GM19397 (cell line): Measurements from ENCODE around the gene FANCC.
"Not testable (repeated sequence)": the region's sequence is repeated elsewhere in the genome, so short reads cannot be mapped to it uniquely, and the experiment has no call there.

Experiments used
- ATAC-seq: cut with Tn5 transposase; IDR thresholded peaks from one replicate; pipeline ENCODE4 v1.9.1; 2021; ENCODE audit warnings: mild to moderate bottlenecking, moderate library complexity; ENCODE audit not compliant: unreplicated experiment

The FANCC gene

DNA sequence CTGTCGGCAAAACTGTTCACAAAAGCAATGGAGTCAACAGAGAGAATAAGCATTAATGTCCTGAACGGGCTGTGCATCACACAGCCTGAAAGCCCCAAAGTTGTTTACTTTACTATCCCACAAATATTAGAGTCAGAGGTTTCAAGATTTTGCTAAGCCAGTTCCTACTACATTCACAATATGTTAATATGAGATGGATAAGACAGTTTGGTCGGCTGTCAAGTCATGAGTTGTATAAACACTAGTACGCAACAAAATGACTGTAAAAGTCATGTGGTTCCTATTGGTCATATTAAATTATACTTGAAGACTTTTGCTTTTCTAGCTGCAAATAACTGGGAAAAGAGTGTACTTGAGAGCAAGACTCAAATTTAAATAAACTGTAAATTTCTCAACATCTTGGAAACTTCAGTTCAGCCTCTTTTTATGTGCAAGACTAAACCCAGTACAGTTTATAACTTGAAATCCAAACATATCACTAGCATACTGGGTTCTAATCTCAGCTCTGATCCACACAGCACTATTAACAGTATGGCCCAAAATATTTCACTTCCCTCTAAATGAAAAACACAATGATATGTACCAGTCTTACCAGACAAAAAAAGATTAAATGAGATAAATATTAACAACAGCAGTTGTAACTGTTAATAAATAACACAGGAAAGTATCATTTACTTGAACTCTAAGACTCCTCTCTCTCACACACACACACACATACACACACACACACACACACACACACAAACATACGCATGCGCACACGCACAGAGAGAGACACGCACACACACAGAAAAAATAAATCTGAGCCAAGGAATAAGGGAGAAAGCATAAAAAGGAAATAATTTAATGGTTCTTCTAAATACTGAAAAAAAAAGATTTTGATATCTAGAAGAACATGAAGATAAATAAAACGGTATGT, 33.1 kb downstream of the FANCC start:
- ATAC-seq: no peak

DNA sequence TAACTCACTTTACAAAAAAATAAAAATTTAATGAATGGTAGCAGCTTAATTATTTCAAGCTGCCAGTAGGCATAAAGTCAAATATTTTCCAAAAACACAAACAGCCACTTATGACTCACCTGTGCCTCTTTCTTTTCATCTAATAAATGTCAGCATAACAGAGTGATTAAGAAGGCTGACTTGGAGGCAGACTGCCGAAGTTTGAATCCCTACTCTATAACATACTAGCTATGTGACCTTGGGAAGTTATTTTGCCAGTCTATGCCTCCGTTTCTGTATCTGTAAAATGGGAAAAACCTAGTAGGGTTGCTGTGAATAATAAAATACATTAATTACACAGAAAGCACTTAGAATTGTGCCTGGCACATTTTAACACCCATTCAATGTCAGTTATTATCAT, 33.8 kb downstream of the FANCC start:
- ATAC-seq: no peak

DNA sequence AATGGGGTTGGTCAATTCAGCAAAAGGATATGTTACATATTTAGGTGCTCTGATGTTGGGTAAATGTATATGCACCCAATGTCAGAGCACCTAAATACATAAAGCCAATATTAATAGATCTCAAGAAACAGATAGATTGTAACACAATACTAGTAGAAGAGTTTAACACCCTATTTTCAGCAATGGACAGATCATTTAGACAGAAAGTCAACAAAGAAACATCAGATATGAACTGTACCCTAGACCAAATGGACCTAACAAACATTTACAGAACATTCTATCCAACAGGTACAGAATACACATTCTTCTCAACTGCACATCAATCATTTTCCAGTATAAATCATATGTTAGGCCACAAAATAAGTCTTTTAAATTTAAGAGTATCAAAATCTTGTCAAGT, 35.2 kb downstream of the FANCC start:
- no peak for ATAC-seq

DNA sequence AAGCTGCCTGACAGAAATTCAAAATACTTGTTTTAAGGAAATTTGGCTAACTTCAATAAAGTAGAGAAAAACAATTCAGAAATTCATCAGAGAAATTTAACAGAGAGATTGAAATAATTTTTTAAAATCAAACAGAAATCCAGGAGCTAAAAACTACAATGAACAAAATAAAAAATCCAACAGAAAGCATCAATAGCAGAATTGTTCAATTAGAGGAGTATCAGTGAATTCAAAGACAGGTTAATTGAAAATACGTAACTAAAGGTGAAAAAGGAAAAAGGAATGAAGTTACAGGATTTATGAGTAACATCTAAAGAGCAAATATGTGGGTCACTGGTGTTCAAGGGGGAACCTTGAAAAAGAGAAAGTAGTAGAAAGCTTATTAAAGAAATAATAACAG, 36.8 kb downstream of the FANCC start:
- ATAC-seq: no peak

DNA sequence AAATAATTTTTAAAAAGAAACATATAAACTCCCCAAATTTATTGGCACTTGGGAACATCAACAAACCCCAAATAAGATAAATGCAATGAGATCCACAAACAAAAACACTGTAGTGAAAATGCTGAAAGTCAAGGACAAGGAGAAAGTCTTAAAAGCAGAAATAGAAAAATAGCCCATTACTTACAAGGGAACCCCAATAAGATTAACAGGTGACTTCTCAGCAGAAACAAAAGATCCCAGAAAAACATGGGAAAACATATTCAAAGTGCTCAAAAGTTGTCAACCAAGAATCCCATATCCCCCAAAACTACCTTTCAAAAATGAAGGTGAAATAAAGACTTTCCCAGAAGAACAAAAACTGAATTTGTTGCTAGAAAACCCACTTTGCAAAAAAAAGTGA, 40.0 kb downstream of the FANCC start:
- ATAC-seq: no peak

DNA sequence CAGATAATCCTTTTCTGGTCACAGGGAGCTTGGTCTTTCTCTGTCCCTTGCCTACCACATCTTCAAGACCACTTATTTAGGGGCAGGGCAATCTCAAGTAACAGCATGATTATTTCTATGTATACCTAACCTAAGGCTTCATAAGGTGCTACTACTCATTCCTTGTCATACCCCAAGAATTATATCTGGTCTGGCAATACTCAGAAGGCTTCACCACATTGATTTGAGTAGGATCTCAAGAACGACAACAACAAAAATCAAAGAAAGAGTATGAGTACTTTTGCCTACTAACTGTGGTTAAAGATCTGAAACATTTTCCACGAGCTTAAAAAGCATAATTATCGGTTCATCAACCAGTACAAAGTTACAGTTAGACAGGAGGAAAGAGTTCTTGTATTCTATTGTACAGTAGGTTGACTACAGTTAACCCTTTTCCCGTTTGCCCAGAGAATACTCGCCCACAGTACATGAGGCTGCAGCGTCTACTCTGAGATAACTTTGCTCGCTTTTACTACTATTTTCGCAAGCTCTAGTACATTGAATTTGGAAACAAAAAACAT, 41.0 kb downstream of the FANCC start:
- ATAC-seq: no peak

DNA sequence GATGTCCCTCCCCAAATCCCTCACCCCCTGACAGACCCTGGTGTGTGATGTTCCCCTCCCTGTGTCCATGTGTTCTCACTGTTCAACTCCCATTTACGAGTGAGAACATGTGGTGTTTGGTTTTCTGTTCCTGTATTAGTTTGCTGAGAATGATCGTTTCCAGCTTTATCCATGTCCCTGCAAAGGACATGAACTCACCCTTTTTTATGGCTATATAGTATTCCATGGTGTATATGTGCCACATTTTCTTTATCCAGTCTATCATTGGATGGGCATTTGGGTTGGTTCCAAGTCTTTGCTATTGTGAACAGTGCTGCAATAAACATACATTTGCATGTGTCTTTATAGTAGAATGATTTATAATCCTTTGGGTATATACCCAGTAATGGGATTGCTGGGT, 43.3 kb downstream of the FANCC start:
- not testable (repeated sequence) for ATAC-seq

DNA sequence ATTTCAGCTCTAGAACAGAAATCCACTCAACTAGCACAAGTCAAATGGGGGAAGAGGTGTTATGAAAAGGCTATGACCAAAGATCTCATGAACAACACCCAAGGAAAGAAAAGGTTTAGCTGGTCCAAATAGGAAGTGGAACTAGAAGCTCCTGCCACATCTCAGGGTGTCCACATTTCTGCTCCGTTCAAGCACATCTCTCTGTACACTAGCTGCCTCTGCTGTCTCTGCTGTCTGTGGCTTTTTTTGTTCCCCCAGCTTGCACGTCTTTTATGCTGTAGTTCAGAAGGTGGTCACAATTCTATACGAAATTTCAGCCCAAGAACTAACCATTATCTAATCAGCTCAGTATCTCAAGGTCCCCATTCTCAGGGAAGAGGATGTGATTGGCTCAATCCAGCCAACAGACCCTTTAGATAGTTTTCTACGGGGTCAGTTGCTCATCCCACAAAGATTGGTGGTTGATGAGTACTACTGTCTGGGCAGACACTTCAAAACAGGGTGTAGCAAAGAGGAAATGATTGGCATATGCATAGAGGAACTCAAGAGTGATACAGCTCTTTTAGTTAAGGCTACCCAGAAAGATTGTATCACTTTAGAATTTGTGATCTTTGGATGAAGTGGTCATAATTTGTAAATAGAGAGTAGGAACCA, 44.0 kb downstream of the FANCC start:
- ATAC-seq: no peak

DNA sequence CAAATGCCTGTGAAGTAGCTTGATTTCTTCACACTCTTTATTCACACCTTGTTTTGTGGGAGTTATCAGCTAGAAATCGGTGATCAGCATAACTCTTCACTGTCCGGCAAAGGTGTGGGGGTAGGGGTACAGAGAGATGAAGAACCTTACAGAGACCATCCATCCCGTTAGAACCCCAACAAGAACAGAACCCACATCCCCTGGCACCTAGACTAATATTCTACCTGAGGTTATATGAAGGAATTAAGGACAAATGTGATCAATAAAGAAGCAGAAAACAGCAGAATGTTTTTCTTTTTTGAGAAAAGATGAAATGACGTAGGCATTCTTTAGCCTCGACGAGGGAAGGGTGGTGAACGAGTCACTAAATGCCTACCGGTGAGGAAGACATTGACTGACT, 44.7 kb downstream of the FANCC start:
- ATAC-seq: no peak

DNA sequence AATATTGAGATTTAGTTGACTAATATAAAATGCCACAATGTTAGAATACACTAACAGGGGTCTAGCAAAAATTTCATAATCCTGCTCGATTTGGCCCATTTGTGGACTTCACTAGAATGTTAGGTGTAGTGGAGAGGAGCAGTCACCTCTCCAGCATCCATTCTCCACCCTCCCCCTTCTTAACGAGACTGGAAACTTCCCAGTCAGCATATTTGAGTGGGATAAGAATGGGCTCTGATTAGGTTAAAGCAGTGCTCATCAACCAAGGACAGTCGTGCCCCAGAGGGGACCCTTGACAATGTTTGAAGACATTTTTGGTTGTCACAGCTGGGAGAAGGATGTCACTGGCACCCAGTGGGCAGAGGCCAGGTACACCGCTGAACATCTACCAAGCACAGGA, 46.7 kb downstream of the FANCC start:
- no peak for ATAC-seq

DNA sequence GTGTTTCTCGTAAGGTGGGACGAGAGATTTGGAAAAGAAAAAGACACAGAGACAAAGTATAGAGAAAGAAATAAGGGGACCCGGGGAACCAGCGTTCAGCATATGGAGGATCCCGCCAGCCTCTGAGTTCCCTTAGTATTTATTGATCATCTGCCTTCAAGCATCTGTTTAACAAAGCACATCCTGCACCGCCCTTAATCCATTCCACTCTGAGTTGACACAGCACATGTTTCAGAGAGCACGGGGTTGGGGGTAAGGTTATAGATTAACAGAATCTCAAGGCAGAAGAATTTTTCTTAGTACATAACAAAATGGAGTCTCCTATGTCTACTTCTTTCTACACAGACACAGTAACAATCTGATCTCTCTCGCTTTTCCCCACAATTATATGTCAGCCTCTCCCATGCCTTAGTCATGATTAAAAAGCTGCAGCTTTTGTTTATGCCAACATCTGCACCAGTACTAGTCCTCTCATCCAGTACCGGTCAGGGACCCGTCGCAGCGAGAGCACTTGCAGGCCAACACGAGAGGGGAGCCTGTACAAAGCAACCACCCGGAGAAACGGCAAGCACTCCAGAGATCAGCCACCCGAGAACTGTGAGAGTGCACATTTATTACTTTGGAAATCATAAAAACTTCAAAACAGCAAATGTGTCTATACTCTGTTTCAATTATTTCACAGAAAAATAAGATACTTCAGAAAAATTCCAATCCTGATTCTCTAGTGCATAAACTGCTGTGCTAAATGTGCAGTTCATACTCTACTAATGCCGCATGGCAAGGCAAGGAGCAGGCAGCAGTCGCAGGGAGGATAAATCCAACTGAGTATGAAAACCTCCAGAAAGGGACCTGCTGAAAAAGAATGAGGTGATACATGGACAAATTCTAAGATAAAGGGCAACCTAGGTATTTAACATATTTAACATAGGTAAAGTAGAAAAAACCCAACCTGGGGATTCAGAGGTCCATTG, 47.4 kb downstream of the FANCC start:
- ATAC-seq: not testable (repeated sequence)

DNA sequence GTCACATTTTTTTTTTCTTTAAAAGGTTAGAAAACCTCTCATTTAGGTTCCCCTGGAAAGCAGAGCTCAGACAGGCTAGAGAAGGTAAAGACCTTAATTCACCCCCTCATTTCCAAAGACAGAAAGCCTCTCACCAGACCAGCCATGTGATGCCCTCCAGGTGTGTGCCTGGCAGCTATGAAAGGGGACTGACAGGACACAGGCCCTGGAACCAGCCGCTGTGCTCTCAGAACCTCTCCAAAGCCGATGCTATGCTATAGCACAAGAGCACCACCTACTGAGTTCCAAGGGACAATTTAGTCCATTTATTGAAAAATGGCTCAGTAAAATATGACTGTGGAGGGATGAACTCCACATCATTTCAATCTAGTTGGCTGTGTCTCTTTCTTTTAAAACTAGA, 48.8 kb downstream of the FANCC start:
- no peak for ATAC-seq

DNA sequence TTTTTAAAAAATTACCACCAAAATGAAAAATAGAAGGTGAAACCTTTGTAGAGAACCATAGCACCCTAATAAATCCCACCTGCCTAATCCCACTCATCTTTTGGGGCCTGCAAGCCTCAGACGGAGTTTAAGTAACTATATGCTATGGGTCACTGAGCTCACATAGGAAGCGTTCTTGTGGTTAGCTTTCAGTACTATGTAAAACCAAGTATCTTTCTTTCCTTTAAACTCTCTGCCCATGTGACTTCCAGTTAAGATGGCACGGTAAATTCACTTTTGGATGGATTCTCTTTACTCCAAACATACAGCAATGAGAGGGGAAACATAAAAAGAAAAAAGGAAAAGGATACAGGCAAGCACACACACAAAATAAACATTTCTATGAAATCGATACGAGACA, 50.9 kb downstream of the FANCC start:
- ATAC-seq: peak; percentile 66

DNA sequence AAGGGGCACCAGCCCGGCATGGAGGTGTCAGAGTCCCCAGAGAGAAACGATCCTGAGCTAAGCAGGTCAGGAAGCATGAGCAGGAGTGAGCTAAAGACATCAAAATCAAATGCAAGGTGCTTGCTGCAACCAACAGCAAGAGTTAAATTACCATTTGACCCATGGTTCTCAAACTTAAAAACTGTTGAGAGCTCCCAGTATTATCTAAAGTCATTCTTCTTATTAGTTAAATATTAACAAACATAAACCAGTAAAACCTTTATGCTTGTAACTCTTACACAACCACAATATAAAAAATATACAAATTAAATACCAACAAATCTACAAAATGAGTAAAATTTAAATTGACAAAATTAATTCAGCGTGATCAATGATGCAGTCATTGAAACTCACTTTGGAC, 51.5 kb downstream of the FANCC start:
- no peak for ATAC-seq

DNA sequence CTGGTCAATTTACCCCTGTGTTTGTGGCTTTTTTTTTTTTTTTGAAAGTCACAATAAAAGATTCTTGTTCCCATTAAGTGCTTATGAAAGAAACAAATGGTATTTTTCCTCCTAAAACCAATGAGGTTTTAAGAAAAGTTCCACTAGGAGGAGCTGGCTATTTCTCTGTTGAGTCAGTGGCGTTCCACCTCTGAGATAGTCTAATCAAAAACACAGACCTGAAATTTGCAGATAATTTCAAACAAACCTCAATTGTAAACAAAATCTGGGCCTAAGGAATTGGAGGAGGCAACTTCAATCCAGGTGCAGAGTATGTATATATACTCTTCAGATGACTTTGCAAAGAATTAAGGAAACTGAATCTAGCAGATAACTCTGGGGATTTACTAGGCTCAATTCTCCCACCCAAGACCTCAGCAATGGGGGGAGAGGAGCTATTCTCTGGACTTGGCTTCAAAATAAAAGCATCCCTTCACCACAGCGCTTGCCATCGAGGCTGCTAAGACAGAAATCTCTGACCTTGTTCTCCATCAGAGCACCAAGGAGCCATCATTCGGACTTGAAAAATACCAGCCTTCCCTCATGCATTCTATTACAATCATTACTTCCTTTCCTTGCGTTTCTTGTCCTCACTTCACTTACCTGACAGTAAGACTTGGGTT, 52.4 kb downstream of the FANCC start:
- ATAC-seq: no peak

DNA sequence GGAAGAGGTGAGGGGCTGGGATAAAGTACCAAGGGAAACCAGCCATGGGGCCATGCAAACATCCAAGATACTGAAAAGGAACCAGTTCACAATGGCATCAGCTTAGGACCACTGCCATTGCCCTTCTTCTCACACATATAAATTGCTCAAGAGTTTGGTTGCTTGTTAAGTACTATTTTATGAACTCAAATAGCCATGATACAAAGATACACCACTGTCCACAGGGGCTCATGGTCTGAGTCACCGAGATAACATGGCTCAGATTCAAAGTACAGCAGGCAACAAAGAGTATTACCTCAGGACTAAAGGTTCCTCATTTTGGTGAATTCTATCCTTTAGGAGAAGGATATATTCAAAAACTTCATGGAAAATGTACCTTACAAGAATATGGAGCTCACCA, 55.6 kb downstream of the FANCC start:
- ATAC-seq: no peak

DNA sequence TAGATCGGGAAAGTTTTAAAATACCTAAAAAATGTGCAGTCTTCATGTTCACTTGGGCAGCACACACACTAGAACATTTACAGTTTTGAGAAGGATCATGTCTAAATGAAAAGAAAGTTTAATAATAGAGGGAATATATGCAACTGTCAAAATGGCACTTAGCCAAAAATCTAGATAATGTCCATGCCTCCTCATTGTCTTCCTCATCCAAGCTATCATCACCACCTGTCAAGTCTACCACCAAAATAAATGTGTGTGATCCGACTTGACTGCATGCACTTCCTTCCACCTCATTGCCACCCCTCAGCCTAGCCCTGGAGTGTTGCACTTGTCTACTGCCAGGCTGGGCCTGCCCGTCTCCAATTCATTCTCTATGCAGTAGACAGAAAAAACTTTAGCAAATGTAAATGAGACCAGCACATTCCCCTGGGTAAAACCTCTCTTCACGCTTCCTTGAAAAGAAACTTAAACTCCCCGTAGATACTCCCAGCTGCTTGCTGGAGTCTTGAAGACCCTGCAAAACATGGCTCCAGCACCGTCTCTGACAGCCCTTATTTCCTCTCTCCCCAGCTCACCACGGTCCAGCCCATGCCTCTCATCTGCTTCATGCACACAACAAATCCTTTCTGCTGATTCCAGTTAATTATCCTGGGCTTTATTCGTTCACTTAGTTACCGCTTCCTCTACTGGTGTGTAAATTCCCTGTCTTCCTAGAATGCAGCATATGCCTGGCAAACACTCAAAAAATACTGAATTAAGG, 66.9 kb downstream of the FANCC start:
- ATAC-seq: no peak

DNA sequence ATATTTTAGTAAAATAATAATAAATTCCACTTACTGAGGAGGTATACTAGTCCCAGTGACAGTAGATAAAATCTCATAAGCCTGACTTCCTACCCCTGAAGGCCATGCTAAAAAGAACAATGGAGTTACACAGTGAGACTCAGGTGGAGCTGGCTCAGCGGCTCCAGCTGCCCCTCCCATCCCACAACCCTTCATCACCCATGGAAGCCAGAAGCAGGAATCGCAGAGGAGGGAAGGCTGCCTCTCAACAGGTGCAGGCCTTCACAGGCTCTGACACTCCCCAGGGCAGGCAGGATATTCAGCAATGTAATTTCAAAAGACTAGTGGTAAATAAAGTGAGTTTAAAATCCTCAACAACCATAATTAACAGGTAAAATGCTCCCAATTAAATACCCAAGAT, 67.5 kb downstream of the FANCC start:
- no peak for ATAC-seq

DNA sequence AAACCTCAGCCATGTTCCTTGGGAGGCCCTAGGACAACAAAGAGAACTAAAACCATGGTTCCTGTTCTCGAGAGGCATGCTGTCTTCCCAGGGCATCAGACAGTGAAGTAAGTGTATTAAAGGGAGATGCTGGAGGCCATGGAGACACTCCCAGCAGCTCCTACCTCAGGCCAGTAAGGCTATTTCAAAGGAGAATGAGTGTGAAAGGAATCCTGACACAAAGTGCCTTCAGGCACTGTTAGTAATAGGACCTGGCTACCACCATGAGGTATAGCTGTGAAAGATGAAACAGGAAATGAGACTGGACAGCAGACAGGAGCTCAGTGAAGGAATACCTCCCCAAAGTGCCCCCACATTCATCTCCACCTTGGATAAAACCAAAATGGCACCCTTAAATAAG, 71.0 kb downstream of the FANCC start:
- ATAC-seq: no peak

DNA sequence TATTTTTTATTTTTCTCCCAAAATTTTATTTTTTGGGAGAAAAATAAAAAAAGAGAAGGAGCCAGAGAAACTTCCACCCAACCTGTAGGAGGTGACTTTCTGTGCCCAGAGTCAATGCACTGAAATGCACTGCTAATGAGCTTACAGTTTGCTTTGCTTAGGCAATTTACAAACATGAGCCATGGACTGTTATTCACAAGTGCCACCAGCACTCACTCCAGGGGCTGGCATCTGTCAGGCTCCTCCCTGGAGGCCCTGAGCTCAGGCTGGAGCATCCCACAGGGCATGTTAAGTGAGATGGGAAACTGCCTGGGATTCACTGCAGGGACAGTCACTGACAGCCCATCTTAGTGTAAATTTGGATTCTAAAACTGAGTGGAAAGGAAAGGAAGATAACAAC, 74.9 kb downstream of the FANCC start:
- ATAC-seq: no peak
